Dermis blood vessel endothelial cell (primary cell): Measurements from ENCODE around the gene CST9. TPM values are rescaled to one million over a fixed set of nuclear protein-coding genes. Genes with fewer than 3 reads are reported as not detected.
"Not testable (repeated sequence)": the region's sequence is repeated elsewhere in the genome, so short reads cannot be mapped to it uniquely, and the experiment has no call there.

Source experiments
- DNase-seq: peaks from one replicate; pipeline ENCODE4 v3.0.0; 2010
- total RNA-seq: library from RNA; depleted of rRNA; stranded (reverse); fragments of >200 nt; gene quantifications from 2 replicates; pipeline ENCODE4 v1.2.3, GENCODE V29; 2014

Gene CST9
- total RNA-seq, 1 donor from 2014 or later, result not detected

DNA sequence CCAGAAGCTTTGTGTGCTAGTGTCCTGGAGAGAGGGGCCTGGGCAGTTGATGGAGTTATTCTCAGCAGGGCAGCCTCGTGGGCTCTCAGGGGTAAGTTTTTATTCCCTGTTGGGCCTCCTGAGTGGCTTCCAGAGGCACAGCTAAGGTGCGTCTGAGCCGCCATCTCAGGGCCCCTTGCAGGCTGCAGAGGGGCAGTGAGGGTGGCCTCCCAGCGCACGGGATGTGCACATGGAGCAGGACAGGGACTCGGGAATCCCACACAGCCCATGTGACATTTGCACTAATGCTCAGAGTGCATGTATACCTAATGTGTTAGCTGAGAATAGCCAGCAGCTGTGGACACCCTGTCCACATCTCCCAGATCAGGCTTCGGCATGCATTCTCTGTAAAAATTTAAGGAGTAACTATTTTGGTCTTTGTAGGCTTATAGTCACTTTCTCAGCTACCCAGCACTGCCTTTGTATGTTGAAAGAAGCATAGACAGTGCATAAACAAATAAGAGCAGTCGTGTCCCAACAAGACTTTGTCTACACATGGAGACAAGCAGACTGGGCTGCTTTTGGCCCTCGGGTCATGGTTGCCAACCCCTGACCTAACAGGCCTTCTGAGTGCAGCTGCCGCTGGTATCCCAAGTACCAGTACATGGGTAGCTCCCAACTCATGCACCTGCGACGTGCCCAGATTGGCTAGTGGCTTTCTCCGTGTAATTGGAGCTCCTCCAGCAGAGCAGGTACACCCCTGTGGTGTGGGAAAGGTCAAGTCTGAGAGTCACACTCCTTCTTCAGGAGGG, 18.8 kb downstream of the CST9 start:
- DNase-seq, result no peak

DNA sequence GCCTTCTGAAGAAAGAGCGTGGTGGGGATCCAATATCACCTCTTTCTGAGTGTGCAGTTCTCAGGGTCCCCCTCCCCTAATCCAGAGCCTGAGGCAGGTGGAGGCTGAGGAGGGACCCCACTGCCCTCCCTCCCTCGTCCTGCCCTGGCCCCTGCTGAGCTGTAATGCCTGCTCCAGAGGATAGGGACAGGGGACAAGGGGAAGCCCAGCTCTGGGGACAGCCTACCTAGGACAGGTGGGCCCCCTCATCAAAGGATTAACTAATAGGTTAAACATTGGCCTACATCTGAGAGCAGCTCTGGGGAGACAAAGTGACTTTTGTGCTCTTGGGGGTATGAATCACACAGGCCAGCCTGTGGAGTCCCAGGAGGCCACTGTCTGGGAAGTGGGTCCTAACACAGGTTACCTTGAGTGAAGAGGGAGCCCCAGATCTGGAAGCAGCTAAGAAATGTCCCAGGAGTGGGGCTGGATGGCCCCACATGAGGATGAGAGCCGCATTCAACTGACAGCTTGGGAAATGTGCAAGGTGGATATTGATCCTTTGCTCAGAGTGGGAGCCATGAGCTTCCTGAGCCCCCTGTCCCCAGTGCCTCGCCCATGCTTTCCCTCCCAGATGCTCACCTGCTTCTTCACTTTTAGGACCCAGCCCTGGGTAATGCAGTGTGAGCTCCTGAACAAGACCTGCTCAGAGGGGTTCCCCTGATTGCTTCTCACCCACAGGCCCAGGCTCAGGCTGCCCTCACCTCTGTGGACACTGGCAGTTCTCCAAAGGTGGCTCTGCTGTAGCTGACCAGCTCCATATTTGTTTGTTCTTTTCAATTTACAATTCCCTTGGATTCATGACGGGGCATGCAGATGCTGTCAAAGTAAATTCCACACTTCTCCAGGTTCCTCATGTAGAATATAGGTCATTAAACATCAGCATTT, 19.6 kb downstream of the CST9 start:
- DNase-seq, result no peak

DNA sequence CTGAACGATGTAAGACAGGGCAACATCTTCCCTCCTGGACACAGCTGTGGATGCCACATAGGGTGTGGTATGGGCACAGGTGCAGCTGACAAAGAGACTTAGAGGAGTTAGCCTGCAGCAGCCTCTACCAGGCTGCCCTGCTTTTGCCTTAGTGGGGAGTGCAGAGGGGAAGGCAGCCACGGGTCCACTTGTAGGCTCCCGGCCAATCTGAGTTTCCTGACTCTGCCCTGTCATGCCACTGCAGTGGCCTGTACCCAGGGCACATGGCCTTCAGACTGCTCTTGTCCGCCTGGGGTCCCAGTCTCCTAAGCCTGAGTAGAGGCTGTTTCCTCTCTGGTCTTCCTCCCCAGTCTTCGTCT, 20.3 kb downstream of the CST9 start:
- no peak for DNase-seq

DNA sequence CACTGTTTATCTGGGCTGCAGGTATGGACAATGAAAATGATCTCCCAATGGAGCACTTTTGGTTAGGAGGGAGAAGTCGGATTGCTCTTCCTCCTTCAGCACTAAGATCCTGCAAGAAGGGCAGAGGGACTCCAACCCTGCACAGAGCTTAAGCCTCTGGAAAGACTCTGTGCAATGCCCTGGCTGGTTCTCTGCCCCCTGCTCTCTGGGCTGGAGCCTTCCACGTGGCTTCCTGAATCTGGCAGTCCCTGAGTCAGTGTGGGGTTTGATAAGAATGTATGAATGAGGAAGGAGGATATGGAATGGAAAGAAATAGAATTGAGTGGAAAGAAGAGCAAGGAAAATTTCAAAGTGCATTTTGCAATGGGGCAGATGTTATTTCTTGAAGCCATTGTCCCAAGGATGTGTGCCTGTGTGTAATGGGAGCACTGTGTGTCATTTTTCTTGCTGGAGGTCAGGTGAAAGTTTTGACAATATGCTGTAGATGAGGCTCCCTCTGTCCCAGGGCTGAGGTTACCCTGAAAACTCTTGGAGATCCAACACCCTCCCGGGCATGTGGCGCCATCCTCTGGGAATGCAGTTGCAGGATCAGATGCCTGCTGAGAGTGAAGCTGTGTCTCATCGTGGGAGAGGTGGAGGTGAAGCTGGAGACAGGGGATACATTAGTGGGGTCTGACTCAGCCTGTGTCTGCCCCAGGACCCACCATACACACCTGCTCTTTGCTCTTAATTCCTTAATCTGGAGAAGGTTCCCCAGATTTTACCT, 21.1 kb downstream of the CST9 start:
- no peak for DNase-seq

DNA sequence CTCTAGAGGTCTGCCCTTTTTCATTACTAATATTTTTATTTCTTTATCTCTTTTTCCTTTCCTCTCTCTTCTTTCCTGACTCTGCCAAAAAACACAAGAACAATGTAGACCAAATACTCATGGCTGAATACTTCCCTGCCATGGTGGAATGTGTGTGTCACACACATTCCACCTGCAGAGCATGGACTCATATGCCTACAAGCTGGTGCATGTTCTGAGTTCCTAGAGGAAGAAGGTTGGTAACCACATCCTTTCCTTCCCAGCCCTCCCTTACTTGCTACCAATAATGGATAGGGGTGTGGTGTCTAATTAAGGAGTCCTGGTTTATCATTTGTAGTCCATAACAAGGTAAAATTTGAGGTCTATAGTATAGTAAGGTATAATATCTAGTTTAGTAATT, 22.2 kb downstream of the CST9 start:
- DNase-seq, result no peak

DNA sequence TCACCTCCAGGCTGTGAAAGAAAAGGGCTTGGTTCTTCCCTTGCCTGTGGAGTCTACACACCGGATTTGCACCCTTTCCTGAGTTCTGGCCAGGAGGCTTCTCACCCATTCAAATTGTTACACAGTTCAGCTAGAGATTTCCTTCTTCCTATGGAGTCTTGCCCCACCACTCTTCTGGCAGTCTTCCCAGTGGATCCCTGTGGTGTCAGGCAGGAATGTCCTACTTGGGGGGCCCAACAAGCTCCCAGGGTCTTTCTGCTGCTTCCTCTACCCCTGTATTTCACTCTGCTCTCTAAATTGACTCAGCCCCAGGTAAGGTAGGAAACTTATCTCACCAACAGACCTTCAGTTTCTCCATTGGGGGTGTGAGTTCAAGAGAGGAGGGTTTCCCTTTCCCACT, 23.4 kb downstream of the CST9 start:
- DNase-seq, result no peak

DNA sequence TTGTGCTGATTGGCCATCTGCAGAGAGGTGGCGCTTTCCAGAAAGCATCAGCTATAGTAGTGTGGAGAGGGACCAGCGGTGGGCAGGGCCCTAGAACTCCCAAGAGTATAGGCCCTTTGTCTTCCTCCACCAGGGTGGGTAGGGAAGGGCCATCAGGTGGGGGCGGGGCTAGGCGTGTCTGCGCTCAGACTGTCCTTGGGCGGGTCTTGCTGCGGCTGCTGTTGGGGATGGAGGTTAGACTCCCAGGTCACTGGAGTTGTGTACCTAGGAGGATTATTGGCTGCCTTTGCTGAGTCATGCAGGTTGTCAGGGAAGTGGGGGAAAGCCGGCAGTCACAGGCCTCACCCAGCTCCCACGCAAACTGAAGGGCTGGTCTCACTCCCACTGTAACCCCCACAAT, 23.9 kb downstream of the CST9 start:
- DNase-seq, result not testable (repeated sequence)

DNA sequence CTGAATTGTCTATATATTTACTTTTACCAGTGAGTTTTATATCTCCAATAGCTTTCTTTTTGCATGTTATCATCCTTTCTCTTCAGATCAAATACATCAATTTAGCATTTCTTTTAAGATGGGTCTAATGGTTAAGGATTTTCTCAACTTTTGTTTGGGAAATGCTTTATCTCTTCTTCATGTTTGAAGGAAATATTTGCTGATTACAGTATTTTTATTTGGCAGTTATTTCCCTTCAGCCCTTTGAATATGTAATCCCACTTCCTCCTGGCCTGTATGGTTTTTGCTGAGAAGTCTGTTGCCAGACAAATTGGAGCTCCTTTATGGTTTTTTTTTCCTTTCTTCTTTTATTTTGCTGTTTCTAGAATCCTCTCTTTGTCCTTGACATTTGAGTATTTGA, 30.7 kb downstream of the CST9 start:
- DNase-seq, result no peak

DNA sequence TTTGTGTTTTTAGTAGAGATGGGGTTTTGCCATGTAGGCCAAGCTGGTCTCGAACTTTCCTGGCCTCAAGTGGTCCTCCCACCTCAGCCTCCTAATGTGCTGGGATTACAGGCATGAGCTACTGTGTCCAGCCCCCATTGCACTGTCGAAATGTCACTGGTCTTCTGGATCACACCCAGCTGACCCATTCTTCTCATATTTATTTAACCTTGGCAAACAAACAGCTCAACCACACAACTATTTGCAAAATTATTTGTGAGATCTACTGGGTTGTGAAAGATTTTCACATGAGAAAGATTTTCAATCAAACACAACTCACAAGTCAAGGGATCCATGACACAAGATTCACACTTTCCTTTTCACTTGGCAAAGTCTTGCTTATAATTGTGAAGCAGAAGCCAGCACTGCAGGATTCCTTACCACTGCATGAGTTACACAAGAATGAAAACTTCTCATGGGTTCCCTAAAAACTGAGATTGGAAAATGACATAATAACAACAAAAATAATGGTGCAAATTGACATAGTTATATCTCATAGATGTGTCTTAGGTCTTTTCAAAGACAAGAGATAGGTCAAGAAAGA, 35.4 kb downstream of the CST9 start:
- no peak for DNase-seq

DNA sequence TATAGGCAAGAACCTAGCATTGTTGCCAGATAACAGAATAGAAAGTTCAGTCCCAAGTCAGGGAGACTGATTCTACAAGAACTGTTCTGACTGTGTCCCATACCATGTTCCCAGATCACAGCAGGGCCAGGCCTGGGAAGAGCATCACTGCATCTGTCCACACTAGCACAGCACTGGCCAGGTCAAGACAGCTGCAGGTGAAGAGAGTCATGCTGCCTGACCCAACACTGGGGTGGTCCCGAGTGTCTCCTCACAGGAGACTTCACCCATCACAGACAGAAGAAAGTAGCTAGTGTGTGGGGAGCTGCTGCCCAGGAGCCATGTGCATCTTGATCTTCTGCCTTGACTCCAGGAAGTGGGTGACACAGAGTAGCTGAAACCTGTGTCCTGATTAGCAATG, 36.1 kb downstream of the CST9 start:
- DNase-seq, result no peak

DNA sequence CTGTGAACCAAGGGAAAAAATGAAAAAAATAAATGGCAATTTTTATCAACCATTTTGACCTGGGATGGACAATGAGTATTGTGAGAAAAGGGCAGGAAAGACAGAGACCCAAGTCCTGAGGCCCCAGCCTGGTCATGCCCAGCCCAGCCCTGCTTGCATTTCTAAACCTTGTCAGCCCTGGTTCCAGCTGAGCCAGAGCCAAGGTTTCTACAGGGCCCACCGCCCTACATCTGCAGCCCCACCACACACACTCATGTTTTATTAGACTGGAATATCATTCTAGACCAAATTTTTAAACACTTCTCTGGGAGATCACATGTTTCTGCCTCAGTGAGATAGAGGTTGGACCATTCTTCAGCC, 36.8 kb downstream of the CST9 start:
- DNase-seq, result no peak

DNA sequence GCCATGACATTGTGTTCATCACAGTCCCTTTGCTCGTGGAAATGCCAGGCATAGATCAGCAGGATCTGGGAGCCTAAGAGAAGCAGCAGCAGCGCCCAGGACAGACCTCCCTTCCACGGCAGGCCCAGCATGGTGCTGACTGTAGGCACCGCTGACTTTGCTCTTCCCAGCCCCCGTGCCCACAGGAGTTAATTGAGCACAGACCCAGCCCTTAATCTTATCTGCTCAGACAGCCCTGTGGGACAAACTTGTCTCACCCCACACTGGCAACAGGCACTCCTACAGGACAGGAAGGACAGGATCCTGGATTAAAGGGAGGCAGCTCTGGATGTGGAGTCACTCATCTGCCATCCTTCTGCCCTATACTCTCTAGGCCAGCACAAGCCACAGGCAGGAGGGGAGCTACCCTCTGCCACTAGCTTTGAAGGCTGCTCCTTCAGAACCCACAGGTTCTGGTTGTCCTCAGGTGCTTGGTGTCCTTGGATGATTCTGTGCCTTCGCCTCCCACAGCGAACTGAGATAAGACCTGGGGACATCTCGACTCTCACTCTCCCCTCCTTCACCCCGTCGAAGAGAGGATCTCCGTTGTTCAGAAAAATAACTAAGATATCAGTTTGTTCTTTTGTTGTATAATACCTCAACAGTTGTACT, 37.3 kb downstream of the CST9 start, which contains the start of gene CST9L:
Gene CST9L, minus strand, starts transcription at position 165 of the 651 bp plus-strand sequence. Its CDS starts 34 bp downstream, at position 131.
- no peak for DNase-seq

DNA sequence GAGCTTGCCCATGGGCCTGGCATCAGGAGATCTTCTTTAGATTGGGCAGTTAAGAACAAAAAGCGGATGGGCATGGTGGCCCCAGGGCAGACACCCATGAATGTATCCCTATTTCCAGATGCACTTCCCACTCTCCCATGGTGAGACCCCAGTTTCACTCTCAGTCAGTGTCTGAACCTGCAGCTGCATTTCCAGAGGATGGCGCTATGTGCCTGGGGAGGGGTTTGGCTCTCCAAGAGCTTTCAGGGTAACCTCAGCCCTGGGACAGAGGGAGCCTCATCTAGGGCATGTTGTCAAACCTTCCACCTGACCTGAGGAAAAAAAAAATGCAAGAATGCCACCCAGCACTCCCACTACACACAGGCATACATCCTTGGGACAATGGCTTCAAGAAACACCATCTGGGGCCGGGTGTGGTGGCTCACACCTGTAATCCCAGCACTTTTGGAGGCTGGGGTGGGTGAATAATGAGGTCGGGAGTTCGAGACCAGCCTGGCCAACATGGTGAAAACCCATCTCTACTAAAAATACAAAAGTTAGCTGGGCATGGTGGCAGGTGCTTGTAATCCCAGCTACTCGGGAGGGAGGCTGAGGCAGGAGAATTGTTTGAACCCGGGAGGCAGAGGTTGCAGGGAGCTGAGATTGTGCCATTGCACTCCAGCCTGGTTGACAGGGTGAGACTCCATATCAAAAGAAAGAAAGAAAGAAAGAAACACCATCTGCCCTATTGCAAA, 39.4 kb downstream of the CST9 start:
- DNase-seq, result no peak

DNA sequence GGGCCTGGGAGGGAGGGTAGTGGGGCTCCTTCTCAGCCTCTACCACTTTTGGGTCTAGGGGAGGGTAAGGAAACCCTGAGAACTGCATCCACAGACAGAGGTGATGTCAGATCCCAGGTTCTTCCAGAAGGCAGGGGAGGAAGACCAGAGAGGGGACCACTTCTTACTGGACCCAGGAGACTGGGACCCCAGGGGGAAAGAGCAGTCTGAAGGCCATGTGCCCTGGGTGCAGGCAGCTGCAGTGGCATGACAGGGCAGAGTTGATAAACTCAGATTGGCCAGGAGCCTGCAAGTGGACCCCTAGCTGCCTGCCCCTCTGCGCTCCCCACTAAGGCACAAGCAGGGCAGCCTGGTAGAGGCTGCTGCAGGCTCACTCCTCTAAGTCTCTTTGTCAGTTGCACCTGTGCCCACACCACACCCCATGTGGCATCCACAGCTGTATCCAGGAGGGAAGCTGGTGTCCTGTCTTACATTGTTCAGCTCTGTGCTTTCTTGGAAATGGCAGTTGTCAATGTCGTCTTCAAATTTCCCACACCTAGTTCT, 40.1 kb downstream of the CST9 start:
- no peak for DNase-seq

DNA sequence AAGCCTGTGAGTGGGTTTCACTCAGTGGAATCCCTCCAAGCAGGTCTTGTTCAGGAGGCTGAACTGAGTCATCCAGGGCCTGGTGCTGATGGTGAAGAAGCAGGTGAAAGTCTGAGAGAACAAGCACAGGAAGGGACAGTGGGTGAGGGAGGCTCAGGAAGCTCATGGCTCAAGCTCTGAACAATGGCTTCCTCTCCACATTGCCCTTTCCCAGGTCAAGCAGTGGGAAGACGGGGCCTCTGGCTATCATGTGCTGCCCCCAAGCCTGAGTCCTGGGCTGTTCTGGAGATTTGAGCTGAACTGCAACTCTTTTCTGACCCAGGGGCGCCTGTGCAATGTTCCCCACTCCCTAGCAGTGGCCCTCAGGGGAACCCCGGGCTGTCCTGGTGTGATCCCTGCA, 40.8 kb downstream of the CST9 start:
- no peak for DNase-seq

DNA sequence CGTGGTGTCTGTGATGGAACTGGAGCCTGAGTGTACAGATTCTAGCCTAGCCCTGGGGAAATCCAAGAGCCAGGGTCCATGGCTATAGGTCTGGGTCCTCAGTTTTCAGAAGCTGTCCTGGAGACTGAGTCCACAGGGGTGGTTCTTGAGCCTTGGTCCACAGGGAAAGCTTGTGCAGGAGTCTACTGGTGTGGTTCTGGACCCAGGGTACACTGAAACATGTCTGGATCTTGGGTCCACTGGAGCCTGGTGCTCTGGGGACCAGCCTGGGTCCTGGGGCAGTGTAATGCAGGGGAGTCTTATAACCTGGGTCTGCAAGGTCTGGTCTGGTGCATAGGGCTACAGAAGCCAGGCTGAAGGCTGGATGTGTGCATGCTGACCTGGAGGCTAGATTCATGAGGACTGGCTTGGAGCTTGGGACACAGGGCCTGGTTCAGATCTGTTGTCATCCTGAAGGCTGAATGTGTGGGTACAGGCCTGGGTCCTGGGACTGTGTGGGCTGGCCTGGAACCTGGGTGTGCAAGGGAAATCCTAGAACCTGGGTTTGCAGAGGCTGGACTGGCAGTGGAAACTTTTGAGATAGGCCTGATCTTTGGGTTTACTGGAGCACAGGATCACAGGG, 42.9 kb downstream of the CST9 start:
- DNase-seq, result no peak

DNA sequence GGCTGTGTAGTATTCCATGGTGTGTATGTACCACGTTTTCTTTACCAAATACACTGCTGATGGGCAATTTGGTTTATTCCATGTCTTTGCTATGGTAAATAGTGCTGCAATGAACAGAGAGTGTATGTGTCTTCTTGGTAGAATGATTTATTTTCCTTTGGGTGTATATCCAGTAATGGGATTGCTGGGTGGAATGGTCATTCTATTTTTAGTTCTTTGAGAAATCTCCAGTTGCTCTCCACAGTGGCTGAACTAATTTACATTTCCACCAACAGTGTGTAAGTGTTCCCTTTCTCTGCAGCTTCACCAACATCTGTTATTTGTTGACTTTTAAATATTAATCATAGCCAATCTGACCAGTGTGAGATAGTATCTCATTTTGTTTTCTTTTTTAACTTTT, 51.3 kb downstream of the CST9 start:
- no peak for DNase-seq
